NCI-H2107 (cell line): ENCODE results near the gene CALML4.
"Not testable (repeated sequence)": the region's sequence is repeated elsewhere in the genome, so short reads cannot be mapped to it uniquely, and the experiment has no call there.

ENCODE experiments used
- DNase-seq: peaks from one replicate; lab custom pipeline; 2025; lab: John Stamatoyannopoulos, UW

Gene CALML4

DNA sequence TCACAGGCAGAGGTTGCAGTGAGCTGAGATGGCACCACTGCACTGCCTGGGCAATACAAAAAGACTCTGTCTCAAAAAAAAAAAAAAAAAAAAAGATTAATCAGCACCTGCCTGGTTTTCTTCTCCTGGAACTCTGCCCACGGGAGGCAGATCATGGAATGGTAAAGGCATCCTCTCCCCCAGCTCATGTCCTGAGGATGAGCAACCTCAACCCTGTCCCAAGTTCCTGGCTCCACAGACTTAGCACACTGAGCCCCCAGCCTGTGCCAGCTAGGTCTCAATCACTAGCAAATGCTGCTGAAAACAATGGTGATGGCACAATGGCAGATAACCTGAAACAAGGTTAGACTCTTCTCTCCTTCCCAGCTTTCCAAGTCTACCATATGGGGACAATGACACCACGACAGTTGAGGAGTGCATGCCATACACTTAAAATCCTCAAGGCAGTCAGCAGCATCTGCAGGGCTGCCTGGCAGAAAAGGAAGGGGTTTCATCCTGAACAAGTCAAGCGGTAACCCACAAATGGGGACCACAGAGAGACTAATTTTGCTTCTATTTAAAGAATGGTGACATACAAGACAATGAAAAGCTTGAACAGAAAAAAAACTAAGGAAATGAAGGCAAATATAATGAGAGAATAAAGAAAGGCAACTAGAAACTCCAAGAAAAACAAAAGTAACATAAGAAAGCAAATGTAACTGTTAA lies 19.6 kb upstream of the CALML4 start:
- no peak for DNase-seq

DNA sequence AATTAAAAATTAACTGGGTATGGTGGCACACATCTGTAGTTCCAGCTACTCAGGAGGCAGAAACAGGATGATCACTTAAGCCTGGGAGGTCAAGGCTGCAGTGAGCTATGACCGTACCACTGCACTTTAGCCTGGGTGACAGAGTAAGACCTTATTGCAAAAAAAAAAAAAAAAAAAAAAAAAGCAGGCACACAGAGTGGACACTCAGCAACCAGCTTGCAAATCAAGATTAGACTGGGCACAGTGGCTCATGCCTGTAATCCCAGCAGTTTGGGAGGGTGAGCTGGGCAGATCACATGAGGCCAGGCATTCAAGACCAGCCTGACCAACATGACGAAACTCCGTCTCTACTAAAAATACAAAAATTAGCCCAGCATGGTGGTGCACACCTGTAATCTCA lies 19.0 kb upstream of the CALML4 start:
- DNase-seq = no peak

GRCh38 chr15:68223171-68223570 lies 18.0 kb upstream of the CALML4 start:
- no peak for DNase-seq

DNA sequence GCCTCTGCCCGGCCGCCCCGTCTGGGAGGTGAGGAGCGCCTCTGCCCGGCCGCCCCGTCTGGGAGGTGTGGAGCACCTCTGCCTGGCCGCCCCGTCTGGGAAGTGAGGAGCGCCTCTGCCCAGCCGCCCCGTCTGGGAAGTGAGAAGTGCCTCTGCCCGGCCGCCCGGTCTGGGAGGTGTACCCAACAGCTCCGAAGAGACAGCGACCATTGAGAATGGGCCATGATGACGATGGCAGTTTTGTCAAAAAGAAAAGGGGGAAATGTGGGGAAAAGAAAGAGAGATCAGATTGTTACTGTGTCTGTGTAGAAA lies 17.3 kb upstream of the CALML4 start:
- not testable (repeated sequence) for DNase-seq

DNA sequence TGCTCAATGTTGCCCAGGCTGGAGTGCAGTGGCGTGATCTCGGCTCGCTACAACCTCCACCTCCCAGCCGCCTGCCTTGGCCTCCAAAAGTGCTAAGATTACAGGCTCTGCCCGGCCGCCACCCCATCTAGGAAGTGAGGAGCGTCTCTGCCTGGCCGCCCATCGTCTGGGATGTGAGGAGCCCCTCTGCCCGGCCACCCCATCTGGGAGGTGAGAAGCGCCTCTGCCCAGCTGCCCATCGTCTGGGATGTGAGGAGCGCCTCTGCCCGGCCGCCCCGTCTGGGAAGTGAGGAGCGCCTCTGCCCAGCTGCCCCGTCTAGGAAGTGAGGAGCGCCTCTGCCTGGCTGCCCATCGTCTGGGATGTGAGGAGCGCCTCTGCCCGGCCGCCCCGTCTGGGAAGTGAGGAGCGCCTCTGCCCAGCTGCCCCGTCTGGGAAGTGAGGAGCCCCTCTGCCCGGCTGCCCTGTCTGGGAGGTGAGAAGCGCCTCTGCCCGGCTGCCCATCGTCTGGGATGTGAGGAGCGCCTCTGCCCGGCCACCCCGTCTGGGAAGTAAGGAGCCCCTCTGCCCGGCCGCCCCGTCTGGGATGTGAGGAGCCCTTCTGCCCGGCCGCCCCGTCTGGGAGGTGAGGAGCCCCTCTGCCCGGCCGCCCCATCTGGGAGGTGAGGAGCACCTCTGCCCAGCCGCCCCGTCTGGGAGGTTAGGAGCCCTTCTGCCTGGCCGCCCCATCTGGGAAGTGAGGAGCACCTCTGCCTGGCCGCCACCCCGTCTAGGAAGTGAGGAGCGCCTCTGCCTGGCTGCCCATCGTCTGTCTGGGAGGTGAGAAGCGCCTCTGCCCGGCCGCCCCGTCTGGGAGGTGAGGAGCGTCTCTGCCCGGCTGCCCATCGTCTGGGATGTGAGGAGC lies 16.6 kb upstream of the CALML4 start:
- not testable (repeated sequence) for DNase-seq

GRCh38 chr15:68220967-68221366 lies 15.8 kb upstream of the CALML4 start:
- DNase-seq = no peak

- no peak for DNase-seq
These were observed 15.4 kb upstream of the CALML4 start for GRCh38 chr15:68220489-68220888.

DNA sequence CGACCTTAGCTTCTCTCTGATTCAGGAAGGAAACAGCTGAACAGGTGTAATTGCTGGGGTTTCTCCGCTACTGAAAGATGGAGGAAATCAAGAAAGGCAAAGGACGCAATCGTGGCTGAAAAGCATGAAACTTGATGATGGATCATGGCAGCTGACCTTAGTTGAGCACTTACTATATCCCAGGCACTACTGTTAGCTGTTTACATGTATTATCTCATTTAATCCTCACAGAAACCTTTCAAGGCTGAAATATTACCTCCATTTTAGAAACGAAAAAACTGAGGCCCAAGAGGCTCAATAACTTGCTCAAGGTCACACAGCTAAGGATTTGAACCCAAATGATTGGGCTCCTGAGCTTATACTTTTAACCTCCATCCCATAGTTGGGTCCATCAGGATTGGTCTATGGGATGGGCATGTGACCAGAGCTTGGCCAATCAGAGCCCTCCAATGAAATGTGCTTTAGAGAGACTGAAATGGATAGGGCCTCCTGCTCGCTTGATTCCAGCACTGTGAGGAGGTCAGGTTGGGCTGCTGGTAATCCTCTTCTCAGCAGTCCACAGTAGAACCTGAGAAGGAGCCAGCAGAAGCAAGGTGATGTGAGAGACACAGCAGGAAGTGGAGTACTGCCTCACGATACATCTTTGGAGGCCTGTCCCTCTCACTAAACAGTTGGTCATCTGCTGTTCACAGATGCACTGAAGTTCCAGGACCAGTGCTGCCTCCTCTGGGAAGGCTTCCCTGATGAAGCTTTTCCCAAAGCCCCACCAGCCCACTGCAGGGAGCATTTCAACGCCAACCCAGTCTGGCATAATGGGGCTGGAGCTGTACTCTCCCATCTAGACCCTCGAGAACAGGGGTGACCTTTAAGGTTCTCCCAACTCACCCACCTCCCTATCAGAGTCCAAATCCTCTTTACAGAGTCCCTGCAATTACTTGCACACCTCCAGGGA lies 14.0 kb upstream of the CALML4 start:
- DNase-seq = no peak

DNA sequence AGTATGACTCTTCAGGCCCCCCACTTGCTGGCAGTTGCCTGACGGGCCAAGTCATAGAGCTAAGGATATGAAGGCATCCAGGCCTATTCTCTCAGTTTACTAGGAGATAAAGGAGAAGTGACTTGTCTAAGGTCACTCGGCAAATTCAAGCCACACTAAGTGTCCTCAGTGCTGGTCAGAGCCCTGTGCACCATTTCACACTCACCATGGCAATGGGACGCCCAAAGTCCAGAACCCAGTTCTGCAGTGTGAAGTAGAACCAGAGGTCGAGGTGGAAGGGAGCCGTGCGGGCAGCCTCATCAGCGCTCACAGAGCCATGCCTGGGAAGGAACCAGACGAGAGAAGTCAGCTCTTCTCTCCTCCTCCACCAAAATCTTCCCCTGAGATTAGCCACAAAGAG lies 13.2 kb upstream of the CALML4 start:
- no peak for DNase-seq

GRCh38 chr15:68217341-68217740 lies 12.2 kb upstream of the CALML4 start:
- no peak for DNase-seq

GRCh38 chr15:68214838-68215254 lies 9.7 kb upstream of the CALML4 start:
- DNase-seq = no peak

GRCh38 chr15:68213991-68214837 lies 9.1 kb upstream of the CALML4 start:
- no peak for DNase-seq

DNA sequence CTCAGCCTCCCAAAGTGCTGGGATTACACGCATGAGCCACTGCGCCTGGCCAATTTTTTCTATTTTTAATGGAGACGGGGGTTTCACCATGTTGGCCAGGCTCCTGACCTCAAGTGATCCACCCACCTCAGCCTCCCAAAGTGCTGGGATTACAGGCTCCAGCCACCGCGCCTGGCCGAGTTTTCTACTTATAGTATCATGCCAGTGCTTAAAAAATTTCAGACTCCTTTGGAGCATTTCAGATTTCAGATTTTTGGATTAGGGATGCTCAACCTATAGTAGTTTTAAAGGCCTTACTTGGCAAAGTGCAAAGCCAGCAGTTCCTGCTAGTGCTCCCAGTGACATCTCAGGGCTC lies 8.3 kb upstream of the CALML4 start:
- not testable (repeated sequence) for DNase-seq

DNA sequence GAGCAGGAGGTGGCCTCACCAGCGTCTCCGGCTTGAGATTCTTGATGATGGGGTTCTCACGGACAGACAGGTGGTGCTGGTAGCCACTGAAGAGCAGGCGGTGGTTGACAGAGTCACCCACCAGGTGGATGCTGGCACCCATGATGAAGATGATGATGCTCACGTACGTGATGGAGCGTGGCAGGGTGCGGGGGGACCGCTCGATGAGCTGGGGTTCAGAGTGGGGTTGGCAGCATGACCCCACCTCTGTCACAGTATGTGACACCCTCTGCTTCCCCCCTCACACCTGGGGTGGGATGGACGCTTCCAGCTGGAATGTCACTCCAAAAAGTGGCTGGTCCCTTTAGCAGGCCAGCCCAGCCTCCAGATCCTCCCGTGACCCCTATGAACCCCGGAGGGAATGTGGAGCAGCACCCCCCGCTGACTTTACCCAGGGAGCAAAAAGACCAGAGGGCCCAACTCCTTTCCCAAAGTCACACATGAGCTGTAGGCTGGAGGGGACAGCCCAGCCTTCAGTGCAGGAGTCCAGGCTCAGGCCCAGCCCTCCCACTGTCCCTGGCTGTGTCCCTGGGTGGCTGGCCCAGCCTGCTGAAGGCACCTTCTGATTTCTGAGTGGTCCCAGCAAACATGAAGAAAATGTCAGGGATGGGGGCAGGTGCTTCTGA lies 6.7 kb upstream of the CALML4 start:
- no peak for DNase-seq

GRCh38 chr15:68210821-68211655 lies 5.9 kb upstream of the CALML4 start:
- no peak for DNase-seq

- no peak for DNase-seq
These were observed 5.3 kb upstream of the CALML4 start for GRCh38 chr15:68210409-68210756.

- no peak for DNase-seq
These were observed 4.7 kb upstream of the CALML4 start for GRCh38 chr15:68209735-68210408.

GRCh38 chr15:68209272-68209671 lies 4.1 kb upstream of the CALML4 start:
- DNase-seq = no peak

- DNase-seq = no peak
These were observed 3.6 kb upstream of the CALML4 start for GRCh38 chr15:68208636-68209240.
